Ascending aorta (tissue), 2 donors: Measurements from ENCODE around the gene PDXK. TPM values are rescaled to one million over a fixed set of nuclear protein-coding genes. Genes with fewer than 3 reads are reported as not detected.

ENCODE experiments used
- DNase-seq, 2 donors: peaks; one replicate each; pipeline ENCODE4 v3.0.0-alpha.2; 2019; ENCODE audit warnings: low spot score in 2 of 2
- H3K27ac ChIP-seq, 2 donors: fragments of 200-600 bp; sonication (generic); one replicate each; pipeline ENCODE4 v1.5.1; 2016 to 2017; ENCODE audit warnings: mild to moderate bottlenecking in 1 of 2
- H3K27me3 ChIP-seq: fragments of 200-600 bp; sonication (generic); one replicate; pipeline ENCODE4 v1.5.1; 2017
- H3K36me3 ChIP-seq, 2 donors: fragments of 200-600 bp; sonication (generic); one replicate each; pipeline ENCODE4 v1.5.1; 2016
- H3K4me1 ChIP-seq, 2 donors: fragments of 200-600 bp; sonication (generic); one replicate each; pipeline ENCODE4 v1.5.1; 2016 to 2017; ENCODE audit warnings: mild to moderate bottlenecking in 1 of 2
- H3K4me3 ChIP-seq, 2 donors: fragments of 200-600 bp; sonication (generic); one replicate each; pipeline ENCODE4 v1.5.1; 2016 to 2017; ENCODE audit warnings: mild to moderate bottlenecking in 1 of 2
- H3K9me3 ChIP-seq, 2 donors: fragments of 200-600 bp; sonication (generic); one replicate each; pipeline ENCODE4 v1.5.1; 2016
- CTCF ChIP-seq, 3 experiments: fragments of 200-600 bp in 2 of 3; fragments of 450-650 bp in 1 of 3; sonication (generic) in 2 of 3; IDR thresholded peaks; one replicate each; pipeline ENCODE4 v1.5.1; 2016 to 2019; ENCODE audit warnings: antibody characterized with exemption in 3 of 3, mild to moderate bottlenecking in 1 of 3, moderate library complexity in 1 of 3
- intact Hi-C: fragments of 100-400 bp; cut with DNase I; formaldehyde crosslinking; loops from one replicate; pipeline ENCODE4 v1.15.1; 2023
- total RNA-seq: library from RNA; depleted of rRNA; stranded (reverse); fragments of >200 nt; gene quantifications from one replicate; pipeline ENCODE4 v1.1.0, GENCODE V29; 2016

Gene PDXK
- total RNA-seq, 1 donor from 2014 or later: 102 TPM

GRCh38 chr21:43701936-43702784 is 16.8 kb upstream of the PDXK start:
- peak overlapping the region; percentile 77 to 82 for H3K27ac ChIP-seq
- H3K36me3 ChIP-seq: peaks cover 0 to under 1% of the 10 kb centered on the region in 2 donors
- H3K27me3 ChIP-seq: no peaks in the 10 kb centered on the region
- peaks cover 20 to 21% of the 10 kb centered on the region in 2 donors for H3K4me1 ChIP-seq
- intact Hi-C loops: no loop called here
- no peak for TF ChIP-seq CTCF (IDR thresholded peaks at IDR 0.05)
- DNase-seq: no peak
- peak overlapping the region in 1 of 2 donors; percentile 52 for H3K4me3 ChIP-seq
- no peaks in the 10 kb centered on the region for H3K9me3 ChIP-seq

- H3K4me1 ChIP-seq: peaks cover 20 to 21% of the 10 kb centered on the region in 2 donors
- no peaks in the 10 kb centered on the region for H3K36me3 ChIP-seq
- no peaks in the 10 kb centered on the region for H3K27me3 ChIP-seq
- DNase-seq: peak in 1 of 2 donors; percentile 75
- intact Hi-C loops: loop anchor here (1.0 kb wide), 2 partner anchors 16 to 23 kb away; no protein-coding TSS in a partner anchor
- TF ChIP-seq CTCF (IDR thresholded peaks at IDR 0.05): no peak
- H3K4me3 ChIP-seq: peak overlapping the region; percentile 27 to 52
- H3K9me3 ChIP-seq: no peaks in the 10 kb centered on the region
- H3K27ac ChIP-seq: peak overlapping the region; percentile 77 to 82
Observed at GRCh38 chr21:43702785-43703034, 16.2 kb upstream of the PDXK start.

- Histone ChIP-seq H3K9me3 (no peaks in the 10 kb centered on the region), H3K36me3 (no peaks in the 10 kb centered on the region), H3K4me1 (peaks cover 20 to 21% of the 10 kb centered on the region in 2 donors), H3K4me3 (peak overlapping the region; percentile 27 to 52), H3K27ac (peak overlapping the region; percentile 77 to 82), H3K27me3 (no peaks in the 10 kb centered on the region)
- intact Hi-C loops: loop anchor here (1.0 kb wide), 2 partner anchors 15 to 22 kb away; no protein-coding TSS in a partner anchor
- DNase-seq: peak in 1 of 2 donors; percentile 83
- no peak for TF ChIP-seq CTCF (IDR thresholded peaks at IDR 0.05)
Observed at GRCh38 chr21:43703035-43703880, 15.7 kb upstream of the PDXK start.

- H3K4me1 ChIP-seq: peaks cover 15 to 16% of the 10 kb centered on the region in 2 donors
- intact Hi-C loops: no loop called here
- no peak overlapping the region for H3K4me3 ChIP-seq
- H3K36me3 ChIP-seq: no peaks in the 10 kb centered on the region
- H3K27me3 ChIP-seq: no peaks in the 10 kb centered on the region
- no peaks in the 10 kb centered on the region for H3K9me3 ChIP-seq
- H3K27ac ChIP-seq: no peak overlapping the region
- no peak for DNase-seq
- no peak for TF ChIP-seq CTCF (IDR thresholded peaks at IDR 0.05)
Observed at GRCh38 chr21:43707462-43707861, 11.5 kb upstream of the PDXK start.

GRCh38 chr21:43708745-43709381 is 10.1 kb upstream of the PDXK start:
- no peak for TF ChIP-seq CTCF (IDR thresholded peaks at IDR 0.05)
- Histone ChIP-seq H3K36me3 (no peaks in the 10 kb centered on the region), H3K4me1 (peaks cover 6 to 7% of the 10 kb centered on the region in 2 donors), H3K27ac (no peak overlapping the region), H3K9me3 (no peaks in the 10 kb centered on the region), H3K27me3 (no peaks in the 10 kb centered on the region), H3K4me3 (no peak overlapping the region)
- DNase-seq: no peak
- intact Hi-C loops: no loop called here
